ENCODE data around the gene MIDN.
"Not testable (repeated sequence)": the region's sequence is repeated elsewhere in the genome, so short reads cannot be mapped to it uniquely, and the experiment has no call there.

Gene MIDN

DNA sequence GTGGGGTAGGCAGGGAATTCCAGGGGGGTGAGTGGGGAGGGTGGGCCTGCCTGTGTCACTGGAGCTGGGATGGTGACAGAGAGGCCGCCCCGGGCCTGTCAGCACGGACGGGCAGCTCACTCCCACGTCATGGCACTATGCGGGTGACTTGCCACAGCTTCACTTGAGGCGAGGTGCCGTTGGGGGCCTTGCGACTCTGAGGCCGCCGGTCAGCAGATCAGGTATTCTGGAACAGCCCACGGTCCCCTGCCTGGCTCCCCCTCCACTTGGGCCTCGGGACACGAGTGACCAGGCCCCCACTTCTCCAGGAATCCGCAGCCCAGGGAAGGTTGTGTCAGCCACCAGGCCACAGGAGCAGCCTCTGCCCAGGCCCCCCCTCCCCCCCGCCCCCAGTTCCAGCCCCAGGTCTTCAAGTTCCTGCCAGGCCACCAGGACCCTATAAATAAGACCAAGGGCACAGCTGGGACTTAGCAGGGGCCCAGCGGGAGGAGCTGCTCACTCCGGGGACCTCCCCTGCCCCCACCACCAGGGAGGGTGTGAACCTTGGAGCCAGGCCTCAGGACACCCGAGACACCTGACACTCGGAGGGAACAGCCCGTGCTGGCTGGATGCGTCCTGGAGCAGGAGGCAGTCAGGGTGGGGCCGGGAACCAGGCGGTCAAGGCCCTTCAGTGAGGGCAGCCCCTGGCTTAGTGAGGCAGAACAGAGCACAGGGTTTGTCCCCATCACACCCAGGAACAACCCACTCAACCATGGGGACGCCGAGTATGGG is 2.7 kb upstream of the MIDN start:
- no peak for DNase-seq (ENCODE audit: low spot score)

DNA sequence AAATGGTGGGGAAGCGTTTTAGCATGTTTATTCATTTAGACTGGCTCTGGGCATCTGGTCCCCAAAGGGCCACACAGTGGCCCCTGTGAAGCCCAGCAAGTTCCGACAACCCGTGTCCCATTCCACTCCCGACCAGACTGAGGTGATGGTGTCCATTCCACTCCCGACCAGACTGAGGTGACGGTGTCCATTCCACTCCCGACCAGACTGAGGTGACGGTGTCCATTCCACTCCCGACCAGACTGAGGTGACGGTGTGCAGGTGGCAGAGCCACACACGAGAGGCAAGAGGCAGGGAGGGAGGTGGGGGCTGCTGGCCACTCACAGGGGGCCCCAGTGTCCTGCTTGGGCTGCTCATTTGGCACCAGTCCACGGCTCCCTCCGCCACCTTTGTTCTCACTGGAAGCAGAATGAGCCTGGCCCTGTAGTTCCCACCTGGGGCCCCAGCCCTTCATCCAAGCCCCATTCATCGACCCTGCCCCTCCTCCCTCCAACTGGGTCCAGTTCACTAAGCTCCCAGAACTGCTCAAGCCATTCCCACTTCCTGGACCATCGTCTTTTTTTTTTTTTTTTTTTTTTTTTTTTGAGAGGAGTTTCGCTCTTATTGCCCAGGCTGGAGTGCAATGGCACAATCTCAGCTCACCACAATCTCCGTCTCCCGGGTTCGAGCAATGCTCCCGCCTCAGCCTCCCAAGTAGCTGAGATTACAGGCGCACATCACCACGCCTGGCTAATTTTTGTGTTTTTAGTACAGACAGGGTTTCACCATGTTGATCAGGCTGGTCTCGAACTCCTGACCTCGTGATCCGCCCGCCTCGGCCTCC is 1.9 kb upstream of the MIDN start:
- not testable (repeated sequence) for DNase-seq (ENCODE audit: low spot score)

GRCh38 chr19:1247748-1248138 is 640 bp upstream of the MIDN start:
- no peak for DNase-seq (ENCODE audit: low spot score)

- DNase-seq (ENCODE audit: low spot score): peak; percentile 79
These were observed 459 bp downstream of the MIDN start for GRCh38 chr19:1248786-1249297.

- DNase-seq (ENCODE audit: low spot score): peak; percentile 93
These were observed 1.1 kb downstream of the MIDN start for GRCh38 chr19:1249298-1249989.

DNA sequence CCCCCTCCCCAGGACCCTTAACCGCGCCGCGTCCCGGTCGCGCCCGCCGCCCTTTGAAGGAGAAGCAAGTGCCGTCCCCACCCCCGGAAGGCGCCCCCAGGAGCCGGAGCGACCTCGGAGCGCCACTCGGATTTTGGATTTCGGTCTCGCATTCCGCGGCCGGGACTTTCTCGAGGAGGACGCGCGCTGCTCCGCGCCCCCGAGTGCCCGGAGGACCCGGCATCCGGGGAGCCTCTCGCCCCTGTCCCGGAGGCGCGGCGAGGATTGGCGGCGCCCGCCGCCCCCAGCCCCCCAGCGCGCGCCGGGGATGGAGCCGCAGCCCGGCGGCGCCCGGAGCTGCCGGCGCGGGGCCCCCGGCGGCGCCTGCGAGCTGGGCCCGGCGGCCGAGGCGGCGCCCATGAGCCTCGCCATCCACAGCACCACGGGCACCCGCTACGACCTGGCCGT is 1.6 kb downstream of the MIDN start:
- no peak for DNase-seq (ENCODE audit: low spot score)

GRCh38 chr19:1250437-1251260 is 2.3 kb downstream of the MIDN start:
- peak; percentile 90 for DNase-seq (ENCODE audit: low spot score)

- DNase-seq (ENCODE audit: low spot score): no peak
These were observed 3.2 kb downstream of the MIDN start for GRCh38 chr19:1251330-1252220.

DNA sequence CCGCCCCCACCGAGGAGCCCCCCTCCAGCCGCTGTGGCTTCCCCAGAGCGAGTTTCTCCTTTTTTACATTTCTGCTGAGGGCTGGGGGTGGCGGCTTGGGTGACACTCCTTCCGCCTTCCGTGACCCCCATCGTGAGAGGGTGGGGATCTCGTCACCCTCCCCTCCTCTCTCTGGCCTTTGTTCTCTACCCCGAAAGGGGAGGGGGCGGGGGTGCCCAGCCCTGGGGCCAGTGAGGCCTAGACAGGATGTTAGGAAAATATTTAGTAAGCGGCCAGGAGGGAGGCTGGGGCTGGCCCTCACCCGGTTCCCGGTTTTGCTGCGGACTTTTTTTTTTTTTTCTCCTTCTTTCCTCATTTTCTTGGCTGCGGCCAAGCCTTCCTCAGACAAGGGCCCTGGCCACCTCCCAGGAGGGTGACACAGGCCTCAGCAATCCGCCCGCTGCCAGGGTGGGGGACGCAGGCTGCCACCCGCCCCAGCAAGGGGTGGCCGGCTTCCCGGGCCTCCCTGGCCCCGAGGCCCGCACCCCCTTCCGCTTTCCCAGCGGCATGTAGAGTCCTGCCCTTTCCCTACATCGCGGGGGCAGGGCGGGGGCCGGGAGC is 3.9 kb downstream of the MIDN start:
- DNase-seq (ENCODE audit: low spot score): no peak

- no peak for DNase-seq (ENCODE audit: low spot score)
These were observed 4.6 kb downstream of the MIDN start for GRCh38 chr19:1252821-1253513.

GRCh38 chr19:1253514-1254080 is 5.2 kb downstream of the MIDN start:
- DNase-seq (ENCODE audit: low spot score): no peak

DNA sequence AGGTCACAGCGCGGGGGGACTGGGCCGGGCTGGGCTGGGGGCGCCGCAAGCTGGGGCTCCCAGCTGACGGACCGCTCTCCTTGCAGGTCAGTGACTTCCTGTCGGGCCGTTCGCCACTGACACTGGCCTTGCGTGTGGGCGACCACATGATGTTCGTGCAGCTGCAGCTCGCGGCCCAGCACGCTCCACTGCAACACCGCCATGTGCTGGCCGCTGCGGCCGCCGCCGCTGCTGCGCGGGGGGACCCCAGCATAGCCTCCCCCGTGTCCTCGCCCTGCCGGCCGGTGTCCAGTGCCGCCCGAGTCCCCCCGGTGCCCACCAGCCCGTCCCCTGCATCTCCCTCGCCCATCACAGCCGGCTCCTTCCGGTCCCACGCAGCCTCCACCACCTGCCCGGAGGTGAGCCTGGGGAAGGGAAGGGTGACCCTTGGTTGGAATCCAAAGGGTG is 5.7 kb downstream of the MIDN start:
- no peak for DNase-seq (ENCODE audit: low spot score)

GRCh38 chr19:1254530-1255185 is 6.3 kb downstream of the MIDN start:
- no peak for DNase-seq (ENCODE audit: low spot score)

GRCh38 chr19:1255186-1256161 is 7.1 kb downstream of the MIDN start:
- DNase-seq (ENCODE audit: low spot score): no peak

DNA sequence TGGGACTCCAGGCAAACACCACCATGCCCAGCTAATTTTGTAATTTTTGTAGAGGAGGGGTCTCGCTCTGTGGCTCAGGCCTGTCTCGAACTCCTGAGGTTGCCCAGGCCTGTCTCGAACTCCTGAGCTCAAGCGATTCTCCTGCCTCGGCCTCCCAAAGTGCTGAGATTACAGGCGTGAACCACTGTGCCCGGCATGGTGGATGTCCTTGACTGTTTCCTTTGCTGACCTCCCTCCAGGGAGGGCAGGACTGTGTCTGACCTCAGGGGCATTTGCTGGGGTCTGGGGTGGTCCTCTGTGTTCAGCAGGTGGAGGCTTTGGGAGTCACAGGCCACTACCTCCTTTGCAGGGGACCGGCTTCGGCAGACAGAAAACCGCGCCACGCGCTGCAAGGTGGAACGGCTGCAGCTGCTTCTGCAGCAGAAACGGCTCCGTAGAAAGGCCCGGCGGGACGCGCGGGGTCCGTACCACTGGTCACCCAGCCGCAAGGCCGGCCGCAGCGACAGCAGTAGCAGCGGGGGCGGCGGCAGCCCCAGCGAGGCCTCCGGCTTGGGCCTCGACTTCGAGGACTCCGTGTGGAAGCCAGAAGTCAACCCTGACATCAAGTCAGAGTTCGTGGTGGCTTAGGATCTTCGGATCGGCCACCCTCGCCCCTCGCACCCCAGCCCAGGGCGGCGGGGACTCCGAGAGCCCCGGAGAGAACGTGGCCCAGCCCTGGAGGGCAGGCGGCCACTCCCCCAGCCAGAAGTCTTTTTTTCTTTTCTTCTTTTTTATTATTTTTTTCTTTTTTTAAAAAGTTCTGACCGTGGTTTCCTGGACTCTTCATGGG is 8.5 kb downstream of the MIDN start:
- DNase-seq (ENCODE audit: low spot score): no peak
